ENCODE measurements around the gene MMP25. TPM values are rescaled to one million over a fixed set of nuclear protein-coding genes. Genes with fewer than 3 reads are reported as not detected.
"Not testable (repeated sequence)": the region's sequence is repeated elsewhere in the genome, so short reads cannot be mapped to it uniquely, and the experiment has no call there.

The MMP25 gene
- total RNA-seq, 1 donor from 2014 or later: 0.52 TPM

GRCh38 chr16:3080024-3080423 lies 33.7 kb downstream of the MMP25 start:
- TF ChIP-seq, protein P1, sequence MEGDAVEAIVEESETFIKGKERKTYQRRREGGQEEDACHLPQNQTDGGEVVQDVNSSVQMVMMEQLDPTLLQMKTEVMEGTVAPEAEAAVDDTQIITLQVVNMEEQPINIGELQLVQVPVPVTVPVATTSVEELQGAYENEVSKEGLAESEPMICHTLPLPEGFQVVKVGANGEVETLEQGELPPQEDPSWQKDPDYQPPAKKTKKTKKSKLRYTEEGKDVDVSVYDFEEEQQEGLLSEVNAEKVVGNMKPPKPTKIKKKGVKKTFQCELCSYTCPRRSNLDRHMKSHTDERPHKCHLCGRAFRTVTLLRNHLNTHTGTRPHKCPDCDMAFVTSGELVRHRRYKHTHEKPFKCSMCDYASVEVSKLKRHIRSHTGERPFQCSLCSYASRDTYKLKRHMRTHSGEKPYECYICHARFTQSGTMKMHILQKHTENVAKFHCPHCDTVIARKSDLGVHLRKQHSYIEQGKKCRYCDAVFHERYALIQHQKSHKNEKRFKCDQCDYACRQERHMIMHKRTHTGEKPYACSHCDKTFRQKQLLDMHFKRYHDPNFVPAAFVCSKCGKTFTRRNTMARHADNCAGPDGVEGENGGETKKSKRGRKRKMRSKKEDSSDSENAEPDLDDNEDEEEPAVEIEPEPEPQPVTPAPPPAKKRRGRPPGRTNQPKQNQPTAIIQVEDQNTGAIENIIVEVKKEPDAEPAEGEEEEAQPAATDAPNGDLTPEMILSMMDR (conservative IDR thresholded peaks at IDR 0.05; ENCODE audit: low read depth, low read length): no peak
- DNase-seq (ENCODE audit: low read depth): no peak
- H3K4me3 ChIP-seq (ENCODE audit: low read depth, low read length): no peak overlapping the region

DNA sequence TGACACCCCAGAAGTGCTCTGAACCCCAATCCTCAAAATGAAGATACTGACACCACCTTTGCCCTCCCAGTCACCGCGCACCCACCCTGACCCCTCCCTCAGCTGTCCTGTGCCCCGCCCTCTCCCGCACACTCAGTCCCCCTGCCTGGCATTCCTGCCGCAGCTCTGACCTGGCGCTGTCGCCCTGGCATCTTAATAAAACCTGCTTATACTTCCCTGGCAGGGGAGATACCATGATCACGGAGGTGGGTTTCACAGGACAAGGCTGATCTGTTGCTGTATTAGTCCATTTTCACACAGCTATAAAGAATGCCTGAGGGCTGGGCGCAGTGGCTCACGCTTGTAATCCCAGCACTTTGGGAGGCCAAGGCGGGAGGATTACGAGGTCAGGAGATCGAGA lies 35.6 kb downstream of the MMP25 start:
- not testable (repeated sequence) for DNase-seq (ENCODE audit: low read depth); H3K4me3 ChIP-seq (ENCODE audit: low read depth, low read length)

DNA sequence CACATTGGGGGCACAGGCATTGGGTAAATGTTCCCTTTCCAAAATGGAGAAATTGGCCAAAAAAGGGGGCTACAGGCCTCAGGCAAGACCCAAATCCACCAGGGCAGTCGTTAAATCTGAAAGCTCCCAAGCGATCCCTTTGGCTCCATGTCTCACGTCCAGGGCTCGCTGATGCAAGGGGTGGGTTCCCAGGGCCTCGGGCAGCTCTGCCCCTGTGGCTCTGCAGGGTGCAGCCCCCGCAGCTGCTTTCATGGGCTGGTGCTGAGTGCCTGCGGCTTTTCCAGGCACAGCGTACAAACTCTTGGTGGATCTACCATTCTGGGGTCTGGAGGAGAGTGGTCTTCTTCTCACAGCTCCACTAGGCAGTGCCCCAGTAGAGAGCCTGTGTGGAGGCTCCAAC lies 37.0 kb downstream of the MMP25 start:
- not testable (repeated sequence) for DNase-seq (ENCODE audit: low read depth); H3K4me3 ChIP-seq (ENCODE audit: low read depth, low read length)

GRCh38 chr16:3084491-3084890 lies 38.1 kb downstream of the MMP25 start:
- no peak overlapping the region for H3K4me3 ChIP-seq (ENCODE audit: low read depth, low read length)
- TF ChIP-seq, protein P1 (conservative IDR thresholded peaks at IDR 0.05; ENCODE audit: low read depth, low read length): no peak
- DNase-seq (ENCODE audit: low read depth): no peak

- TF ChIP-seq, protein P1 (conservative IDR thresholded peaks at IDR 0.05; ENCODE audit: low read depth, low read length): no peak
- no peak overlapping the region for H3K4me3 ChIP-seq (ENCODE audit: low read depth, low read length)
- DNase-seq (ENCODE audit: low read depth): no peak
Measured at GRCh38 chr16:3084969-3085670, 38.8 kb downstream of the MMP25 start.

GRCh38 chr16:3085868-3086595 lies 39.7 kb downstream of the MMP25 start:
- TF ChIP-seq, protein P1 (conservative IDR thresholded peaks at IDR 0.05; ENCODE audit: low read depth, low read length): no peak
- DNase-seq (ENCODE audit: low read depth): no peak
- H3K4me3 ChIP-seq (ENCODE audit: low read depth, low read length): no peak overlapping the region

DNA sequence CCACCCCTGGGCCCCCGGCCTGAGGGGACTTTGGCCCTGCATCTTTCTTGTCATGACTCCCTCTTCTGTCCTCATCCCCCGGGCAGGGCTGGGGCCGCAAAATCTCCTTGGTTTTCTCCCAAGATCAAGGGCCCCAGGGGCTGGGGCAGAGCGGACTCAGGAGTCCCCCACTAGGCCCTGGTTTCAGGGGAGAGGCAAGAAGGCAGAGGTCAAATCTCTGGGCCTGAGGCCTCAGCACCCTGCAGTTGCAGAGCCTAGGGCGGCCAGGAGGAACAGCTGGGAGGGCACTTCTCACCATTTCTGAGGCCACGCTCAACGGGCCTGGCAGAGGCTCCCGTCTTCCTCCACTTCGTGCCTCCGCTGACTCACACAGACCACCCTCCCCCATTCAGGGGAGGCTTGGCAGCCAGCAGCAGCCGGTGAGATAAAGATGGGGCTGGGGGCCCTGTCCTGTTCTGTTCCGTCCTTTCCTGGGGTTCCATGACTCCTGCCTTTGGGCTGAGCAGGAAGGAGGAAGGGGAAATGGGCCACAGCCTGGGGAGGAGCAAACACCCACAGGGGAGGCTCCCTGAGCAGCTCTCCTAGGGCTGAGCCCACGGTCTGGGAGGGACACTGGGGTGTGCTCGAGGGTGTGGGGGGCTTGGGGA lies 40.4 kb downstream of the MMP25 start:
- TF ChIP-seq, protein P1 (conservative IDR thresholded peaks at IDR 0.05; ENCODE audit: low read depth, low read length): no peak
- no peak overlapping the region for H3K4me3 ChIP-seq (ENCODE audit: low read depth, low read length)
- DNase-seq (ENCODE audit: low read depth): no peak
